Glomerular visceral epithelial cell (primary cell): ENCODE measurements around the gene CAPG.
"Not testable (repeated sequence)": the region's sequence is repeated elsewhere in the genome, so short reads cannot be mapped to it uniquely, and the experiment has no call there.

Experiments used
- DNase-seq: peaks from one replicate; pipeline ENCODE4 v3.0.0-alpha.2; 2016; ENCODE audit errors: extremely low spot score

CAPG gene, protein sequence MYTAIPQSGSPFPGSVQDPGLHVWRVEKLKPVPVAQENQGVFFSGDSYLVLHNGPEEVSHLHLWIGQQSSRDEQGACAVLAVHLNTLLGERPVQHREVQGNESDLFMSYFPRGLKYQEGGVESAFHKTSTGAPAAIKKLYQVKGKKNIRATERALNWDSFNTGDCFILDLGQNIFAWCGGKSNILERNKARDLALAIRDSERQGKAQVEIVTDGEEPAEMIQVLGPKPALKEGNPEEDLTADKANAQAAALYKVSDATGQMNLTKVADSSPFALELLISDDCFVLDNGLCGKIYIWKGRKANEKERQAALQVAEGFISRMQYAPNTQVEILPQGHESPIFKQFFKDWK

DNA sequence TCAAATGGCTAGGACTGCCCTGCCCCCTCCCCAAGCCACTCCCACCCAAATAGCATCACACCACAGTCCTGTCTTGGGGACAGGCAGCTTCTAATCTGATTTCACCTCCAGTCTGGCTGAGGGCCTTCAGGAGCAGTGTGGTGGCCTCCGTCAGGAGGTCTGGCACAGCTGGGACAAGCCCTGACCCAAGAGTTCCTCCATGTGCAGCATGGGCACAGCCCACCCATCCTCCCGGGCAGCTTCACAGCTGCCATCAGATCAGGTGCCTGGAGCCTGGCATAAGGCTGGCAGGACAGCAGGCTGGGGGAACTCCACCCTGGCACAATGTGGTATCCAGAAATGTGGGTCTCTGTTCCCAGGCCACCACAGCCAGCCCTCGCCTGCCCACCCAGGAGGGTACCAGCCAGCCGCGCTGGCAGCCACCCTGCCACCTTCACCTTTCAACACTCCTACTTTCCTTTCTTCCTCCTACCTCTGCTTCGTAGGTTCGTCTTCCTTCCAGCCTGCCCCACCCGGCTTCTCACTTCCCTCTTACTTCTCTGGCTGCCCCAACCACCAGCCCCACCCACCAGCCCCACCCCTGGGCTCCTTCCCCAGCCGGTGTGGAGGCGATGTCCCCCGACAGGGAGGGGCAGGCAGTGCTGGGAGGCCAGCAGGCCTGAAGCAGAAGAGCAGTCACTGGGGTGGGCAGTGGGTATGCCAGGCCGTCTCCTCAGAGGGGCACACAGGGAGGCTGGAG lies at the start of gene CAPG:
TSS of gene CAPG (minus strand) at position 522 of the 739 bp plus-strand sequence. CDS start 8,221 bp downstream, outside the sequence.
- no peak for DNase-seq

DNA sequence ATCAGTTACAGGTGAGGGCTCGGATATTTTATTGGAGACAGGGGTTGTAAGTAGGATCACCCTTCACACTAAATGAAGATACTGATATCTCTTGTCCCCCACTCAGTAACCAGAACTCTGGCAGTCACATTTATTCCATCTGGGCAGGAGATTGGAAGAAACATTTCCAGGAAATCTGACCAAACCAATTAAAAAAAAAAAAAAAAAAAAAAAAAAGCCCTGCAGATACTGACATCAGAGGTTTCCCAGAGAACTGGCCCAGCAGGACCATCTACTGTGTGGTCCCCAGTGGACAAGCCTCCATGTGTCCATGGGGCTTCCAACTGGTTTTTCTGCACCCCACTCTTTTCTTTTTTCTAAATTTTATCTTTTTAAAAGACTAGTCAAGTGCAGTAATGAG lies 49.6 kb upstream of the CAPG start:
- no peak for DNase-seq

DNA sequence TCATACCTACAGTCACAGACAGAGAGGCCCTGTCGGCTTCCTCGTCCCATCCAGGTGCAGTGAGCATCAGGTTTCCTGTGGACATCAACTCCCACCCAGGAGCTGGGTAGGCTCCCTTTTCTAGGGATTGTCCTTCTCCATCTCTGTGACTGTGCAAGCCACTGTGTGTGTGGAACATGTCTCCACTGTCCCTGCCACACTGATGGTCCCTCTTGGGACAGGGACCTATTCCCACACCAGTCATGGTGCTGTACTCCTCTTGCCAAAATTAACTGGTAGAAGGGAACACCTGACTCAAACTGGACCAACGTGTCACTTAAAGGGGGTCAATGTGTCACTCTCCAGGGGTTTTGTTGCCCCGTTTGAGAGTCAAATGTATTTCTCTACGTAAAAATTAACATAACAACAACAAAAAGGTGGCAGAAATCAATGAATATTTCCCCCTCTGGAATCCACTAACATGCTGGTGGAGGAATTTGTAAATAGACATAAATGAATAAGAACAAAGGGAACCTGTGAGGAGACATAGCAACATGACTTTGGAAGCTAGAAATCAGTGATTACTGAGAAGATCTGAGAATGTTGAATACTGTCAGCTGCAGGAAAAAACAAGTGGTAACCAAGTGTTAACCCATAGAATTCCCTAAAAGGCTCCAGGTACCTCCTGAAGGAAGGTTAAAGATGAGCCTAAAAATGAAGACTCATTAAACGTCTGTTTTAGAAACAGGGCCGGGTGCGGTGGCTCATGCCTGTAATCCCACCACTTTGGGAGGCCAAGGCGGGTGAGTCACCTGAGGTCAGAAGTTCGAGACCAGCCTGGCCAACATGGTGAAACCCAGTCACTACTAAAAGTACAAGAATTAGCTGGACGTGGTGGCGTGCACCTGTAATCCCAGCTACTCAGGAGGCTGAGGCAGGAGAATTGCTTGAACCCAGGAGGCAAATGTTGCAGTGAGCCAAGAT lies 48.7 kb upstream of the CAPG start:
- no peak for DNase-seq

DNA sequence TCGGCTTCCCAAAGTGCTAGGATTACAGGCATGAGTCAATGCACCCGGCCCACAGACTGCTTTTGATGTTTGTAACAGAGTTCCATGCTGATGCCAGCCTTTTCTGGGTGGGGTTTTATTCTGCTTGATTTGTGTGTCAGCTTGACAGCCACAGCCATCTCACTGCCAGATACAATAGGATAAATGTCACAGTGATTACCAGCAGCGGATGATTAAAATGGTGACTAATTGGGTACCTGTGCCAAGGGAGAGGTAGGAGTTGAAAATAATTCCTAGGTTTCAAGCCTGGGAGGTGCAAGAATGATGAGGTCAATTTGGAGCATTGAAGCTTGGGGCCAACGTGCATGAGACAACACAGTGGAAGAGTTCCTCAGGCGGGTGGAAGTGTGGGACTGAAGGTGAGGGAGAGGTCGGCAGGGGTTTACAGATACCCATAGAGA lies 47.7 kb upstream of the CAPG start:
- DNase-seq, result no peak

DNA sequence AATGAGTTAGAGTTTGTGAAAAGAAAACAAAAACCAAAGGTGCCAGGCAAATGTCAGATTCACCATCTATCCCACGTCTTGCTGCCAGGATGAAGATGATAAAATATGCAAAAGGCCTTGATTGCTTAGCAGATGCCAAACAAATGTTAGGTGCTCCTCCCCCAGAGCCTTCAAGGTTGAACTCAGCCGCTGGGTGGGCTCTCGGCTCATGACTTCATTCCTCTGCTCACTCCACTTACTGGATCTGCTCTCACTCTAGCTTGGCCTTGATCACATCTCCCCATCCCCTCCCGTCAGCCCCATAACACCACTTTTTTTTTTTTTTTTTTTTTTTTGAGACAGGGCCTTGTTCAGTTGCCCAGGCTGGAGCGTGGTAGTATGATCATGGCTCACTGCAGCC lies 46.9 kb upstream of the CAPG start:
- no peak for DNase-seq

DNA sequence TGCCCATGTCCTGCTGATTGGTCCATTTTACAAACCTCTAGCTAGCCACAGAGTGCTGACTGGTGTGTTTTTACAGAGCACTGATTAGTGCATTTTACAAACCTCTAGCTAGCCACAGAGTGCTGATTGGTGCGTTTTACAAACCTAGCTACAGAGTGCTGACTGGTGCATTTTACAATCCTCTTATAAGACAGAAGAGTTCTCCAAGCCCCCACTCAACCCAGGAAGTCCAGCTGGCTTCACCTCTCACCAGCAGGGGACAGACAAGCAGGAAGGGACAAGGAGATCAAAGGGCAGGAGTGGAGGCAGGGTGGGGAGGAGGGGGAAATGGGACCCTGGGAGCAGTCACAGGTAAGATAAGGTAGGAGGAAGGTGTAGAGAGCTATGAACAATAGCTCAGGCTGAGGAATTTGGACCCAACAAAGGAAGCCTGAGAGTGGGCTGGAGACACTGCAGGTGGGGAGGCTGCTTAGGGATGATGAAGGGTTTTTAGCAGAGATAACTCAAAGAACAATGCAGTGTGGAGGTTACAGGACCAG lies 45.5 kb upstream of the CAPG start:
- DNase-seq, result no peak

DNA sequence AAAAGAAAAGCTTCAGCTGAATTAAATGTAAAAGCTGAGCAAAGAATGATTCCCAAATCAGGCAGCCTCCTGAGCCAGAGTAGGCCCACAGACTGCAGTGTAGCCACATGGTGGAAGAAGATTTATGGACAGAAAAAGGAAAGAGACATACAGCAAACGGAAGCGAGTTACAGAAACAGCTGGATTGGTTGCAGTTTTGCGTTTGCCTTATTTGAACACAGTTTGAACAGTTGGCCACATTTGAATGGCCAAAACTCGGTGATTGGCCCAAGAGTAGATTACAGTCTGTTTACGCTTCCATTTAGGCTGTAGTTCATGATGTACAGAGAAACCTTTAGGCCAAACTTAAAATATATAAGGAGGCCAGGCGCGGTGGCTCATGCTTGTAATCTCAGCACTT lies 43.4 kb upstream of the CAPG start:
- no peak for DNase-seq

DNA sequence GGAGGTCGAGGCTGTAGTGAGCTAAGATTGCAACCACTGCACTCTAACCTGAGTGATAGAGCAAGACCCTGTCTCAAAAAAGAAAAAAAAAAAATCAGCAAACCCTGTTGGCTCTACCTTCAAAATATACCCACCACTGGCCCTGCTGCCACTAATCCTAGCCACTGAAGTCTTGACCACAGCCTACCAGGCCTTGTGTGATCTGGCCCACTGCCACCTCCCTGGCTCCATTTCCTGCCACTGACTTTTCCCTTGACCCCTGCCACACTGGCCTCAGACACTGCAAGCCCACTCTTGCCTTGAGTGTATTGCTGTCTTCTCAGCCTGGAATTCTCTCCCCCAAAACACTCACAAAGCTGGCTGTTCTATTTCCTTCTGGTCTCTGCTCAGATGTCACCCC lies 42.1 kb upstream of the CAPG start:
- no peak for DNase-seq

DNA sequence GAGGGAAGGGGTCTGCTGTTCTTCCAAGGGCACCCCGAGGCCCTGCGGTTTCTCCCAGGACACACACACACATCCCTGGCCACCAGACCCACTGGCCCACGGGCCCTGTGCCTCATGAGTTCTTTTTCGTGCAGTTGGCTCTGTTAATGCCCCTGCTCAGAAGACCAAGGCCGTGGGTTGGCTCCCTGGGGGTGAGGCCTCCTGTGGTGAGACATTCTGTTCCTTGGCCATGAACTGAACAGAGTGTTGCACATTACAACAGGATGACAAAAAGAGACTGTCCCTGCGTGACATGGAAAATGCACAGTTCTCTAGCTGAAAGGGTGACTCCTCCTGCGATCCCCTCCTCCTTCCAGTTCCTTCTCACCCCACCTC lies 39.0 kb upstream of the CAPG start:
- DNase-seq, result no peak

DNA sequence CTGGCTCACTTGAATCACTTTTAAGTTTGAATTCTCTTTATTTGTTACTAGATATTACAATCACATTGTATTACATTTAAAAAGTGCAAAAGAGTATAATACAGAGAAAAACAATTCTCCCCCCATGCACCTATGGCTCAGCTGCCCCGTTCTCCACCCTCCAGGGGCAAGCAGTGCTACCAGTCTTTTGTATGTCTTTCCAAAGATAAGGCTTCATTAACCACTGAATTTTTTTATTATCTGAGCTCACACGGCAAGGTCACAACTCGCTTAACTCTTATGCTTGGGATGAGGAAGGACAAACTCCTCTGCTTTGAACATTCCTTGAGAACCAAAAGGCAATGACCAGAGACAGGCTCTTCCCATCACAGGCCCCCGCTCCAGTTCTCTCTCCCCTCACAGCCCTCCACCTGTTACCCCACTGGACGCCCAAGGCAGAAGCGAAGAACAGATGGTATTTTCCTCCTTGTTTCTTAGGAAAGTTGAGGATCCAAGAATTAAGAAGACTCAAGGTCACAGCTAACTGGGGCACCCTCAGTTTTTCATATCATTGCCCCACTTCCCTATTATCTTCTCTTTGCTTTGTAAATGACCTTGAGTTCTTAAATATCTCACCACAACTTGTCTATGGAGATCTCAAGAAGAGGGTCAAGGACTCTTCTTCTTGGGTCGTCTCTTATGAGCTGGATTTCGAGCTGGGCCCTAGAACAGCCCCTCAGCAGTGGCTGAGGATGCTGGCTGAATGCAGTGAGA lies 38.5 kb upstream of the CAPG start:
- no peak for DNase-seq

DNA sequence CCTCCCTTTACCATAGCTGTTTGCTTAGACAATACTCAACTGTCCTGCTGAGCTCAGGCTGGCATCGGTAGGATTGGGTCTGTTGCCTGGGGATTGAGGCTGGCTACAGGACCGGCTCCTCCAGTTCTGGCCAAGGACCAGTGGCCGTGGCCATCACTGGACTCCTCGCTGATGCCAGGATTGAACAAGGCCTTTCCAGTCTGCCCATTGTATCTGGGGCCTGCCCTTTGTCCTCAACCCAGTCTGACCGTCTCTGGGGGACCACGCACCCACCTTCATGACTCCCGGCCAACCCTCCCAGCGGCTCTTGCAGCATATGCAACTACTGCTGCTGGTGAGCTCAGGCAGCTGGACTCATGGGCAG lies 37.0 kb upstream of the CAPG start:
- DNase-seq, result no peak

DNA sequence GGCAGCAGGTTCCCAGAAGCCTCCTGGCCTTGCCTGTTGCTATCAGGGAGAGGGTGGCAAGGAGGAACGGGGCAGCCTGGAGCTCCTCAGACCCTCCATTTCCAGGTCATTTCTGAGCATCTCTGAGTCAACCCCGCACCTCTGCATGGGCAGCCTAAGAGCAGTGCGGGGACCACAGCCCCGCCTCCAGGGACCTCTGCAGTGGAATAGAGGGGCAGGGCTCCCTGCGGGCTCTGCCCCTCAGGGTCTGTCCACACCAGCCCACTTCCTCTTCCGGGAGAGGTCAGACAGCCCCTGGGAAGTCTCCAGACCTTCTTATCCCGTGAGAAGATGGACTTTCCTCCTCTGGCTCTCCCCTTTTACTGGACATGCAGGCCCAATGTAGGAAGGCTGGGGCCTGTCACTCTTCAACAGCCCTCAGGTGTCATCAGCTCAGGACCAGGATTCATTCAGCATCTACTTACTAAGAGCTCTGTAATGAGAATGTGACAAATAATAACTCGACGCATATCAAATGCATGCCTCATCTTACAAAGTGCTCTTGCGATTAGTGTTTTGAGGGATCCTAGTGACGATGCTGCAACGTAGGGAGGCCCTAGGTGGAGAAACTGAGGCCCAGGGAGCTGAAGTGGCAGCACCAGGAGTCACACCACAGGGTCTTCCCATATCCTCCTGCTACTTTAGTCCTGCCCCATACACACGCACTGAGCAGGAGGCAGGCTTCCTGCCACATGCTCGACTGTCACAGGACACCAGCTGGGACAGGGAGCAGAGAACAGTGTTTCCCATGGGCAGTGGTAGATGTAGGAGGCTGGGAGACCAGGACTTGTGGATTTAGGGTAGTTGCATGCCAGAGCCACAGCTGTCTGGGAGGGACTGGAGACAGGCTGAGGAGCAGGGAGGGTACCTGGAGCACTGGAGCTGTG lies 36.4 kb upstream of the CAPG start:
- DNase-seq, result no peak

DNA sequence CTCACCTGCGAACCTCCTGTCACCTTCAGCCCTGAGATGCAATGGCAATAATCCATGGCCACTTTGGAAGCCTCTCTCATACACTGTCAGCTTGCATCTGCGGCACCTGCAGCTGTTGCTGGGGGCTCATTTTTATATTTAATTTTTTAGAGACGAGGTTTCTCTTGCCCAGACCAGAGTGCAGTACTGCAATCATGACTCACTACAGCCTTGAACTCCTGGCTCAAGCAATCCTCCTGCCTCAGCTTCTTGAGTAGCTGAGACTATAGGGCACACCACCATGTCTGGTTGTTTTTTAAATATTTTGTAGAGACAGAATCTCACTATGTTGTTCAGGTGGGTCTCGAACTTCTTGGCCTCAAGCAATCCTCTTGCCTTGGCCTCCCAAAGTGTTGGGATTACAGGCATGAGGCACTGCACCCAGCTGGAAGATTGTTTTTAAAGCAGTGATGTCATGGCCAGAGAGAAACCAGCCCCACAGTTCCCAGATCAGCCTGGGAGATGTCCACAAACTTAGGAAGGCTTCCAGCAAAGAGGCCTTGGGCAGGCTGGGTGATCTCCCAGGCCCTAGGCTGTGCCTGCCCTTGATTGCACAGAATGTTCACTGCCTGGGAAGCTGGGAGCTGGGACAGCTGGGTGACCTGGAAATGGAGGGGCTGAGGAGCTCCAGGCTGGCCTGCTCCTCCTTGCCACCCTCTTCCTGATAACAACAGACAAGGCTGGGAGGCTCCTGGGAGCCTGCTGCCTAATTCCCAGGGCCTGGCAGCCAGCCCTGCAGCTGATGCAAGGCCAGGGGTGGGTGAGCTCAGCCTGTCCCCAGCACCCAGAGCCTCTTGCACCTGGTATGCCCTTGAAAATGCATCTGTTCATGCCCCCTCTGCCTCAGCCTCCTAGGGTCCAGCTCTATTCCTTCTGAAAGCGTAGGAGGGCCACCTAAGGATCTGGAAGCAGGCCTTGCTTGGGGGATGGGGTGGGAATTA lies 35.4 kb upstream of the CAPG start:
- DNase-seq, result peak; percentile 45

DNA sequence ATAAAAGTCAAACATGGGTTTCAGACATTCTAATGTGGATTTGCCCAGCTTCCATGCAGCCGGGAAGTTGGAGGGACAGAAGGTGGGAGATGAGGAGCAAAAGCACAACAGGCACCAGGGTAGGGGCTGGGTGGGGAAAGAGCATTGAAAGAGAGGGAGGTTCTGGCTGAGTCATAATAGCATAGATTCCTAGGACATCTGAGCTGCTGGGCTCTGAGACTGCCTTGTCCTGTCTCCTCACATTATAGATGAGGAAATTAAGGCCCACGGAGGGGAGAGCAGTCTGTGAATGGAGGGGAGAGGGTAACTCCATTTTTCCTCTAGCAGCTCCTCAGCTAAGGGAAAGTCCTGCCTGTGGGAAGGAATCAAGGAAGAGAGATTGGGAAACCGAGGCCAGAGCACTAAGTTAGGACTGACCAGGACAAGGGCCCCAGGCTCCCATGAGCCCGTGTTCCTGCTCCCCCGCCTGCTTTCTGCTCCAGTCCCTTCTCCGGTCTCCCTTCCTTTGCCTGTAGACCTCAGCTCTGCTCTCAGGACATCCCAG lies 34.5 kb upstream of the CAPG start:
- DNase-seq, result no peak

DNA sequence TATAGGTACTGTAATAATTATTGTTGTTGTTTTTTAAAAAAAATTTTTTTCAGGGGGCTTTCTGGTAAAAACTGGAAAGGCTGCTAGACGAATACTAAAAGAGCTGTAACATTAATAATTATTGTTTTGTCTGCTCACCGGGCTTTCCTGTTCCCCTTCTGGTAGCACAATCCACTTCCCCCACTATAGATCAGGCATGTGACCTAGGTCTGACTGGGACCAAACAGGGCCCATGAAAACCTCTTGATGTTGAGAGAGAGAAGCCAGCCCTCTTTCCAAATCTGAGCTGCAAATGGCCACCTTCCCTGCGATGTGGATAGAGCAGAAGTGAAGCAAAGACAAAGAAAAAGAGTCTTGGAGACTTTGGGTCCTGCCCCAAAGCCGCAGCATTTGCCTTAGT lies 31.7 kb upstream of the CAPG start:
- no peak for DNase-seq

DNA sequence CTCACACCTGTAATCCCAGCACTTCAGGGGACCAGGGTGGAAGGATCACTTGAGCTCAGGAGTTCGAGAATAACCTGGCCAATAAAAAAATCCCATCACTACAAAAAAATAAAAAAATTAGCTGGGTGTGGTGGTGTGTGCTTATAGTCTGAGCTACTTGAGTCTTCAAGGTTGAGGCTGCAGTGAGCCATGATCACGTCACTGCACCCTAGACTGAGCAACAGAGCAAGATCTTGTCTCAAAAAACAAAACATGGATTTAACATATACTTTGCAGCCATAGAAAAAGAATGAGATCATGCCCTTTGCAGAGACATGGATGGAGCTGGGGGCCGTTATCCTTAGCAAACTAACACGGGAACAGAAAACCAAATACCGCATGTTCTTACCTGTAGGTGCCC lies 30.6 kb upstream of the CAPG start:
- no peak for DNase-seq

DNA sequence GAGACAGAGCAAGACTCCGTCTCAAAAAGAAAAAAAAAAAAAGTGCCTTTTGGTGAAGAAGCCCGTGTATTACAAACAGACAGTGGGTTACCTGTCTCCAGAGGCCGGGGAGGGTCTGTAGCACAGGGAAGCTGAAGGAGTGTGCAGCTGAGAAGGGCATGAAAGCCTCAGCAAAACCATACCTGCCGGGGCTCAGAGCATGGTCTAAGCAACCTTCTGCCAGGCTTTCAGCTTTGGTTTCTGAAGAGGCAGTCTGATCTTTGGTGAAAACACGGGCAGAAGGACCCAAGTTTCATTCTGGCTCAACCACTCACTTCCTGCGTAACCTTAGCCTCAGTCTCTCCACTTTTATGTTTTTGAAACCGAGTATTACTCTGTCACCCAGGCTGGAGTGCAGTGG lies 29.8 kb upstream of the CAPG start:
- DNase-seq, result no peak

DNA sequence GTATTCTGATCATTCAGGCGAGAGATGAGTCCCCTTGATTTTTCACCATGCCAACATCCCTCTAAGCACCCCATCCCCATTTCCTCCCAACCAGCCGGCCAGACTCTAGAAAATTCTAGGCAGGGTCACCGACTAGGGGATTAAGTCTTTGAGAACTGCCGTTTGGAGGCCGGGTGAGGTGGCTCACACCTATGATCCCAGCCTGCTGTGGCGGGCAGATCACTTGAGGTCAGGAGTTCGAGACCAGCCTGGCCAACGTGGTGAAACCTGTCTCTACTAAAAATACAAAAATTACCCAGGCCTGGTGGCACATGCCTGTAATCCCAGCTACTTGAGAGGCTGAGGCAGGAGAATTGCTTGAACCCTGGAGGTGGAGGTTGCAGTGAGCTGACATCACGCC lies 29.4 kb upstream of the CAPG start:
- not testable (repeated sequence) for DNase-seq

DNA sequence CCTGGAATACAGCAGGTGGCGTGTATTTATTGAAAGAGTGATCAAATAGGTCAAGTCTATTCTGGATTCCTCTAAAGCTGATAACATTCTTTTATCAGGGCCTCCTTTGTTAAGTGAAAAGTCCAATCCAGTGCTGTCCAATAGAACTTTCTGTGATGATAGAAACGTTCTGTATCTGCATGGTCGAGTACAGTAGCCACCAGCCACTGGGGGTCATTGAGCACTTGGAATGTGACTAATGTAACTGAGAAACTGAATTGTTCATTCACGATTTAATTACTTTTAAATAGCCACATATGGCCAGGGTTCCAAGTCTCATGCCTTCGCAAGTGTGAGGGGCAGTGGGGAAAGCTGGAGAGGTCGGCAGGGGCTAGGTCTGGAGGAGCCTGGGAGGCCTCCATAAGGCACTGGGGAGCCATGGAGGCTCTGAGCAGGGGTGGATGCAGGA lies 28.9 kb upstream of the CAPG start:
- DNase-seq, result peak; percentile 35
